GM21786 (cell line): ENCODE results near the gene OR9A2.
"Not testable (repeated sequence)": the region's sequence is repeated elsewhere in the genome, so short reads cannot be mapped to it uniquely, and the experiment has no call there.

Source experiments
- ATAC-seq: cut with Tn5 transposase; IDR thresholded peaks from one replicate; pipeline ENCODE4 v1.9.1; 2021; ENCODE audit not compliant: unreplicated experiment

OR9A2 gene

GRCh38 chr7:142978402-142978801 is 48.5 kb downstream of the OR9A2 start:
- not testable (repeated sequence) for ATAC-seq
